HG03097 (cell line): ENCODE results near the gene SPATA31D3.
"Not testable (repeated sequence)": the region's sequence is repeated elsewhere in the genome, so short reads cannot be mapped to it uniquely, and the experiment has no call there.

Experiments
- ATAC-seq: cut with Tn5 transposase; IDR thresholded peaks from one replicate; pipeline ENCODE4 v1.9.1; 2021; ENCODE audit not compliant: unreplicated experiment, low FRiP score

The SPATA31D3 gene

DNA sequence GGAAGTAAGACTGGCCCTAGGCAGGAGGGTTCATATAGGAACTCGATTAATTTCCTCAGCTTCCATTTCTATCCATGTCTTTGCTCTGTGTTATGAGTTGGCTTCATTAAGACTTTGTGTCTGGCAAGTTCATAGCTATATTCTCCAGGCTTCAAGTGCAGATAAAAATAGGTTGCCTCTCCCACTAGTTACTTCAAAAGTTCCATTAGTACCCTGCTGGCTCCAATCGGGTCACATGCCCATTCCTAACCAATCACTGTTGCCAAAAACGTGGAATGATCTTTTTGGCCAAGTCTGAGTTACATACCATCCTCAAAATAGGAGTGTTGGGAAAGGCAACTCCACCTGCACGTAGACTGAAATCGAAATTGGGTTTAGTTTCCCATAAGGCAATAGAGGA is 31.5 kb downstream of the SPATA31D3 start:
- ATAC-seq, result no peak

DNA sequence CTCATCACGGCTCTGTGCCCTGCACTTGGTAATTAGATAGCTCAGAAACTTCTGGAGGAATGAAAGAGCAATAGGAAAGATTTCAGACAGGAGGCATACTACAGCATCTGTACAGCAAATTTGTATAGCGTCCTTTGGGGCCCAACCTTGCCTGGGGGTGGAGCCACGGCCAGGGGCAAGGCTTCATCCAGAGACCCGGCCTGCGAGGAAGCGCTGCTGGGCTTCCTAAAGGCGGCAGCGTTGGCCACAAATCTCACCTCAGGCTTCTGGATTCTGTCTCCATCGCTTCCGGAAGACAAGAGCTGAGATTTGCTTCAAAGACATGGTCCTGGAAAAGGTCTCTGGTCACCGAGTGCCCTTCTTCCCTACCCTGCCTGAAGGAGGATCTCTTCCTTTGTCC is 33.1 kb downstream of the SPATA31D3 start:
- ATAC-seq, result no peak

DNA sequence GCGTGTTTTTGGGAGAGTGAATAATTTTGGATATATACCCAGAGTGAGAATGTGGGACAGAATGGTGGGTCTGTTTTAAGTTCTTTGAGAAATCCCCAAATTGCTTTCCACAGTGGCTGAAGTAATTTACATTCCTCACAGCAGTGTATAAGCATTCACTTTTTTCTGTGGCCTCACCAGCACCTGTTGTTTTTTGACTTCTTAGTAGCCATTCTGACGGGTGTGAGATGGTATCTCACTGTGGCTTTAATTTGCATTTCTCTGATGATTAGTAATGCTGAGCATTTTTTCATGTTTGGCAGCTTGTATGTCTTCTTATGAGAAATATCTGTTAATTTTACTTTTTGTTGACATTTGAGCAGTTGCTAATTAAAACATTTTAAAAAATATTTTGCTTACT is 35.9 kb downstream of the SPATA31D3 start:
- no peak for ATAC-seq

DNA sequence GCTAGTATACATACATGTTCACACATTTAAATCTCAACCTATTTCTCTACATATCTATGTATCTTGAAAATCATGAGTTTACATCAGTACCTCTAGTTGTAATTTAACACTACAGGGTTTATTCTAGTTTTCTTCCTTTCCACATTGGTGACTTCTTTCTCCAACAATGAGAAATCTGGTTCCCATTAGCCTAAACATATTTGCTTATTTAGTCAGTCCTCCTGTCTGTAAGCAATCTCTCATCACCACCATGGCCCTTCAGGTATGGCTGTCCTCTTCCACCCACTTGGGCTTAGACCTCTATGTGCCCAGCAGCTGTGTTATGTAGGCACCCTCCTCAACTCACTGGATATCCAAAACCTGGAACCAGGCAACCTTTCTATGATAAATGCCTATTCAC is 37.3 kb downstream of the SPATA31D3 start:
- ATAC-seq, result no peak

DNA sequence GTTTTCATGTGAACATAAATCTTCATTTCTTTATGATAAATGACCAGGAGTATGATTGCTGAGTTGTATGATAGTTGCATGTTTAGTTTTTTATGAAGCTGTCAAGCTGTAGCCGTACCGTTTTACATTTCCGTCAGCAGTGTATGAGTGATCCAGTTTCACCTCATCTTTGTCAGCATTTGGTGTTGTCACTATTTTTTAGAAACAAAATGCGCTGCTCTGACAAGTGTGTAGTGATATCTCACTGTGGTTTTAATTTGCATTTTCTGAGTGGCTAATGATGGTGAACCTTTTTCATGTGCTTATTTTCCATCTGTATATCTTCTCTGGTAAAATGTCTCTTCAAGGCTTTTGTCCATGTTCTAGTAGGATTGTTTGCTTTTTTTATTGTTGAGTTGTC is 38.6 kb downstream of the SPATA31D3 start:
- no peak for ATAC-seq

DNA sequence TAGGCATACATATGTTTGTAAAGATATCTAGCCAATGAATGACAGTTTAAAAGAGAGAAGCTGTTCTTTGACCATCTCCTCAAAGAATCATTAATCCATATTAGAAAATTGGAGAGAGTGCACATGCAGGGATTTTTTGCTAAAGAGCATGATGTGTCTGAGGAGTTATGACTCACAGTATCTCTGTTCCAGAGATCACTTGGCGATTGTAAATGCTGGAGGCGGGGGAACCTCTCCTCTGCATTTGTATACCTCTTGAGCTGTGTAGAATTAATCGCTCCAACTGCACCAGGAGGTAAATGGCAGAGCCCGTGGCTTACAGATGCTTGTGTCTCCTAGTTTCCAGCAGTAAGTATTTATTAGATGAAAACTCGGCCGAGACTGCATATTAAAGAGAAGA is 41.6 kb downstream of the SPATA31D3 start:
- no peak for ATAC-seq

DNA sequence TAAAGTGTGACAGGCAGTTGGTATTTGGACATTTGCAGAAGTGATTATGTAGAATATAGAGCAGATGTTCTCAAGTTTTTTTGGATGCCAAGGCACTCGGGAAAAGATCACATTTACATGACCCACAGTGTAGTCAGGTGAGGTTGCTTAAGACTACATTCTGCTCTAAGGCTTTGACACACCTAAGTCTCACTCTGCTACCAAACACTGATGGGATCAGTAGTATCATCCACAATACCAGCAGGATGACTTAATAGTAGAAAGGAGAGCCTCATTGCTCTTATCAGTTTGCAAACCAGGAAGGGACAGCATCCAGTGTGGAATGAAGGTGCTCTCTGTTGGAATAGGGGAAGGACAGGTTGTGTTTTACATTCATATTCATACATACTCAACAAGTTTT is 42.8 kb downstream of the SPATA31D3 start:
- no peak for ATAC-seq

DNA sequence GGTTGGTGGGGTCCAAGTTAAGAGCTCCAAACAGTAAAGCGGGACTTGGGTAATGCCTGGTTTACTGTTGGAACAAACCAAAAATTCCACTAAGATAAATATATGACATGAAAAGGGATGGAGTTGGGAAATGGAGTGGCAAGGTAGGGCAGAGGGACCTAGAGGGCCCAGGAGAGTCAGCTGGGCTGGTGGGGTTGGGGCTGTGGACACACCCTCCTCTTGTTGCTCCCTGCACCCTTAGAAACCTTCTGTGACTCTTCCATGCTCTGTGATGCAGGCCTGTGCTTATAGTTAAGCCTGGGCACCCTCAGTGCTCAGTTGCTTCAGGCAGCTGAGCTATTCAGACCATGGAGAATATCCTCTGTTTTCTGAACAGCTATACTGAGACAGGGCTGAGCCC is 45.2 kb downstream of the SPATA31D3 start, which contains the start of gene SPATA31D1:
SPATA31D1 (plus strand) TSS at position 301 of the 400 bp plus-strand sequence; CDS start at position 348, 47 bp downstream.
- ATAC-seq, result not testable (repeated sequence)

DNA sequence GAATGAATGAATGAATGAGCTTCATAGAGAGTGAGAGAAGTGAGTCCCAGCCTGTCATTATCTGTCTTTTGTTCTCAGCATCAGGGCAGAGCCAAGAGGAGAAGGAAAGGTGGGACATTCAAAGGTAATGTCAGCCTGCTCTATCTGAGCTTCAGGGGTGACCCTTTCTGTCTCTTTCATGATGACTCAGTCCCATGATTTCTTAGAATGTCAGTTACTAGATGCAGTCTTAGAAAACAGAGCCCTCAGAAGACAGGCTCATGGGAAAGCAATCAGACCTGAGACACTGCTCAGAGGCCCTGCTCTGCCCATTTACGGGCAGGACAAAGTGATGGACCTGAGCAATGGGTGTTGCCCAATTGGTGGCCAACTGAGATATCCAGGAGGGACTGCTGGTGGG is 46.4 kb downstream of the SPATA31D3 start:
- no peak for ATAC-seq

DNA sequence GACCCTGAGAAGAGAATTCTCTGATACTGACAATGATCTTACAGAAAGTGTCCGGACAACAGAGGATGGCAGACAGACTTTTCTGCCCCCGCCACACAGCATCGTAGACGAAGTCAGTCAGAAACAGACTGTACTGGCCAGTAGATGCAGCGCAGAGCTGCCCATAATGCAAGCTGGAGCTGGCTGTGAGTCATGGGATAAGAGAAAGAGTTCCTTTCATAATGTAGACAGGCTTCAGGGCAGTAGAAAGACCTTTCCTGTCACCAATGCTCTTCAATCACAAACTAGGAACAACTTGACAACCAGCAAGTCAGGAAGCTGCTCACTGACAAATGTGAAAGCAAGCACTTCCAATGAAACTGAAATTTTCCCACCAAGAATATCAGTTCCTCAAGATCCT is 50.4 kb downstream of the SPATA31D3 start:
- ATAC-seq, result no peak
